ENCODE measurements around the gene ZSCAN20.

The ZSCAN20 gene

GRCh38 chr1:33472269-33472980 lies at the start of gene ZSCAN20:
Gene ZSCAN20 (plus strand): TSS chr1:33472645. CDS start chr1:33479289, 6,644 bp downstream.
- peak; percentile 92 for DNase-seq

- no peak for DNase-seq
These were observed 48.2 kb upstream of the ZSCAN20 start for GRCh38 chr1:33424205-33424604.

GRCh38 chr1:33424610-33425009 lies 47.8 kb upstream of the ZSCAN20 start:
- no peak for DNase-seq

DNA sequence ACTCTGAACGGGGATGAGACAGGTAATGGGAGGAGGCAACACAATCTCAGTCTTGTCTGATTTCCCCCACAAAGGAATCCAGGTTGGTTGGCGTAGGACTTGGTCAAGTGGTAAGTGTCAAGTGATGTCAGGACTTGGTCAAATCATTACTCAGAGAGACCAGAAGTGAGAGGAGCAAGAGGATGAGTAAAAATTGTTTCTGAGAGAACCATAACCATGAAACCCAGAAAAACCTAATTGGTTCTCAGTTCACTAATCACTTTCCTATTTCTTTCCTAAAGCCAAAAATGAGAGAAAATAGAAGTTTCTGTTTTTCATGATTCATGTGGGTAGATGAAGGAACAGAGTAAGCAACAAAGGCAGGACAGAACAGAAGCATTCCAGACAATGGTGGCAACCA lies 46.5 kb upstream of the ZSCAN20 start:
- no peak for DNase-seq

DNA sequence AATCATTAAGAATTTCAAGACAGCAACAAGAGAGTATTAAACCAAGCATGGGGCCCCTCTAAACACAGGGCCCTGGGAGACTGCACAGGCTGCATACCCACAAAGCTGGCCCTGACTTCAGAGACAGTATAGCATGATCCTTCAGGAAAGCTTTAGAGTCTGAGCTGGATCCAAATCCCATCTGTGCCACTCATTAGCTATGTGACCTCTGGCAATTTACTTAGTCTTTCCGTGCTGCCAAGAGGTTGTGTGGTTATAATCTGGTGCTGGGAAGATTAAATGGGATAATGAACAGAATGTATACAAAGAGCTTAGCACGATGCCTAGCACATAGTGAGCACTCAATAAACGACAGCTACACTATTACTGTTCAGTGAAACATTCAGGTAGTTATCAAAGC lies 45.5 kb upstream of the ZSCAN20 start:
- no peak for DNase-seq

DNA sequence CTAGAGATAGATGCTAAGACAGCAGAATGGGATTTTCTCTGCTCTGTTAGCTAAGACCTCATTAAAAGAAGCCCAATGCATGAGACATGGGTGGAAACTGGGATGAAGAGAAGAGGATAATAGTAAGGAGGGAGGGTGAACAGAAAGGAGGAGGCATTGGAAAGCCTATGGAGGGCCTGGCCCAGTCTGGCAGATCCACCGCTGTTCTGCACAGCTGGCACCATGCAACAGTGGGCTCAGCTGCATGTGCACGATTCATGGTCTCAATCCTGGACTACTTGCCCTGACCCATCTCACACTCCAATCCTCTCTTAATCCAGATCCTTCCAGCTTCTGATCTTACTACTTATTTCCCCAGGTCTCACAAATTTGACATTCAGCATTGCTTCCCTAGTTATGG lies 43.8 kb upstream of the ZSCAN20 start:
- no peak for DNase-seq

GRCh38 chr1:33429332-33429731 lies 43.1 kb upstream of the ZSCAN20 start:
- no peak for DNase-seq

DNA sequence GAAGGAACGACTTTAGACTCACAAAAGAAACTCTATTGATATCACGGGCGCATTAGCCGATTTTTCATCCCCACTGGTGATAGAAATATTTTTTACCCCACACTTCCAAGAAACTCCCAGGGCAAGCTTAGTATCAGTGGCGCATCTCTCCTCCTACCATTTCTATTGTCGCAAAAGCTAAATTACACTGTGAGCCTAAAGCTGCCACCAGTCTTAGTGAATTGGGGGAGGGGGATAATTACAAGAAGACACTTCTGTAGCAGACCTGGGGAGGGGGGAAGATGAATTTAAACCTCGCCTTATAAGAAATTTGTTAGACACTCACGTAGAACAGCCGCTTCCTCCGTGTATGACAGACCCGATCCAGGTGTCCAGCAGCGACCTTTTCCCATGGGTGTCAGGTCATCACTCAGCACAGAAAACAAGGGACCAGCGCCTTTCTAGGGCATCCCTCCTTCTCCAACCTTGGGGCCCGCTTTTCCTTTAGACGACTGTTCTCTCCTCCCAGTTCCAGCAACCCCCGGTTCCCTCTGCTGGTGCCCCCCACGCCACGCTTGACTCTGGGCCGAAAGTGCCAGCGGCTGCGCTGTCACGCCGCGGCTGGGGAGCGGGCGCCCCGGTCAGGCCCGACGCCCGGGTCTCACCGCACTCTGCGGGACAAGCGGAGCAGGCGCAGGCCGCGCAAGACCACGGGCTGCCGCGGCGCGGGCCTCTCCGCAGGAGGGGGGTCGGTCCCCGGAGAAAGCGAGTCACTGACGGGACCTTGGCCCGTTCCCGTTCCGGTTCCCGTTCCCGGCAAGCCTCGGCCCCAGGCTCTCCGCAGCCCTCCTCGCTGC lies 42.4 kb upstream of the ZSCAN20 start:
- no peak for DNase-seq

GRCh38 chr1:33430692-33431593 lies 41.5 kb upstream of the ZSCAN20 start, which contains the start of gene PHC2:
Gene PHC2 (minus strand): TSS chr1:33431095. CDS start chr1:33375539, 55,556 bp downstream.
- DNase-seq = peak; percentile 94

DNA sequence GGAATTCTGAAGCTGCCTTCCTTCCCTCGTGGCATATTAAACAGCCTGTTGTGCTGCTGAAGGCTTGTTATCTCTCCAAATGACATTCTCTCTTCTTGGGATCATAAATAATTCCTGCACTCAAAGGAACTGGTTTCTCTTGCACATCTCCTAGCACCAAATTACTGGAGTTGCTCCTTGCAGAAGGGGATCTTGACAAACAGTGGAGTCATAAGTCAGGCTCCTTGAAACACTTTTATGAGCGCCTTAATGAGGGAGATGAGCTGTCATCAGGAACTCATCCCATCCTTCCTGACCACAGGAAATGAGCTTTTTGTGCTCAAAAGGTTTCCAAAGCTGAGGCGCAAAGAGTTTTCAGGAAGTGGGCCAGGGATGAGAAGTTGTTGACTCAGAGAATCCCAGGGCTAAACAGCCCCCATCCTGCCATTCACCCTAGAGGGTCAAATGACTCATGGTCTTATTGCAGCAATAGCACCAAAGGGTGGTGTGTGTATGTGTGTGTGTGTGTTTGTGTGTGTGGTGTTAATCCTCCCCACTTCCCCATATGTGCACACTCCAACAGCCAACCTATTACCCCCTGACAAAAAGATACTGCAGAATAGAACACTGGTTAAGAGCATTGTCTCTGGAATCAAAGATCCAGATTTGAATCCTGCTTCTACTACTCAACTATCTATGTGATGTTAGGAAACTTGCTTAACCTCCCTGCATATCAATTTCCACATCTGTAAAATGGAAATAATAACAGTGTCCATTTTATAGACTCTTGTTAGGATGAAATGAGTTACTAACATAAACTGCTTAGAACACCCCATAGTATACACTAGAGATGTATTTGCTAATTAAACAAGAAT lies 38.7 kb upstream of the ZSCAN20 start:
- DNase-seq = no peak

DNA sequence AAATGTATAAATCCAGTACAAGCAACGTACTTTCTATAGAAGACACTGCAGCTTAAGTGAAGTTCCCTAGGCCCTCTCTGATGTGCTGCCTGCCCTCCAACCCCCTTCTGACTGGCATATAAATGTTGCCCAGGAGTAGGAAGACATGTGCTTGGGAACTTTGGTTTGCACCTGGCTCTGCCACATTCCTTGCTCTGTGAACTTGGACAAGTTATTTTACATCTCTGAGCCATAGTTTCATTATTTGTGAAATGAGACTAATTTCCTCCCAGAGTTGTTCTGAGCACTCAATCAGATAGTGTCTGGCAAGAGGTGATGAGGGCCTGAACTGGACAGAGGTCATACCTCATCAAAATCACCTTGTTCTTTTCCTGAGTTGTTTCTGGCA lies 38.1 kb upstream of the ZSCAN20 start:
- DNase-seq = no peak

DNA sequence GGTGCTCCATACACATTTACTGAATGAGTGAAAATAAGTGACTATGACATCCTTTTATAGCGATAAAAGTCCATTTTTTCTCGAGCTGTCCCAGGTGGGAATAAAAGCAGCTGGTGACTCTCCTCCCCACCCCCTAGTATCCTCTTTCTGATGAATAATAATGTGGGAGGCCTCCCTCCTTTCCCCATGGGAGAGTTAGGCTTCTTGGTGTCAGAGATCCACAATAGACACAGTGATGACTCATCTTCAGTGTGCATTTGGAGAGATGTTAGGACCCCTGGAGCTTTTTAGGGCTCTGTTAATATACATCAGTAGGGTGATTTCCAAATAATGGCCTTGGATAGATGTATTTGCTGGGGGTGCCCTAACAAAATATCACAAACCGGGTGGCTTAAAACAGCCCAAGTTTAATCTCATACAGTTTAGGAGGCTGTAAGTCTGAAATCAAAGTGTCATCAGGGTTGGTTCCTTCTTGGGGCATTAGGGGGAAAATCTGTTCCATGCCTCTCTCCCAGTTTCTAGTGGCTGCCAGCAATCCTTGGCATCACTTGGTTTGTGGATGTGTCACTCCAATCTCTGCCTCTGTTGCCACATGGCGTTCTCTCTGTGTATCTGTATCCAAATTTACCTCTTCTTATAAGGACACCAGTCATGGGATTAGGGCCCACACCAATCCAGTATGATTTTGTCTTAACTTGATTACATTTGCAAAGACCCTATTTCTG lies 37.2 kb upstream of the ZSCAN20 start:
- DNase-seq = no peak

- no peak for DNase-seq
These were observed 35.7 kb upstream of the ZSCAN20 start for GRCh38 chr1:33436557-33437285.

GRCh38 chr1:33438364-33439160 lies 33.9 kb upstream of the ZSCAN20 start:
- DNase-seq = no peak

DNA sequence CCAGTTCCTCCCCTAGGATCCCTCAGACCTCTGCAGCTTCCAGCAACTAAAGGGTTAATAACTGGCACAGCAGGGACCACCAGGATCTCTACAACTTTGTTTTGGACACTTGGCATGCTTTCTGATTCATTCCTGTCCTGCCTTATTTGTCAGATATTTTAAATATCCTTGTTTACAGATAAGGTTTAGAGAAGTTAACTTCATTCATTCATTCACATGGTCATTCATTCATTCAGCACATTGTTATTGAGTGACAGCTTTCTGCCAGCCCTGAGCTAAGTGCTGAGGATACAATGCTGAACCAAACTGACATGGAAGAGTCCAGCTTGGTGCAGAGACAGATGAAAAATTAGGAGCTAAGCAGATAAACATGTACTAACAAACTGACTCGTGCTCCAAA lies 32.8 kb upstream of the ZSCAN20 start:
- DNase-seq = no peak

GRCh38 chr1:33441088-33441745 lies 31.2 kb upstream of the ZSCAN20 start:
- DNase-seq = no peak

DNA sequence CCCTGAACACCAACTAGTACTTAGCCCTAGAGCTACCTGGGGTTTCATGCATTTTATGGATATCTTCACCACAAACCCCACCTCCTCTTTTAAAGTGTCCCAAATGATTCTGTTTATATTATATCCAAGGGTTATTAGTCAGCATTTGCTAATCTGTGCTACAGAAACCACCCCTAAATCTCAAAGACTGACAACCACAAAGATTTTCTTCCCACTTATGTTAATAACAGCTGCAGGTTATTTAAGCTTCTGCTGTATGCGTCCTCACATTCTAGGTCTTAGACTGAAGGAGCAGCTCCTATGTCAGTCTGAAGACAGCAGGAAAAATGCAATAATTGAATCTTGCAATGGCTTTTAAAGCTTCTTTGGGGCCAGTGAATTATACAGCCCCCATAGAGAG lies 30.3 kb upstream of the ZSCAN20 start:
- no peak for DNase-seq

DNA sequence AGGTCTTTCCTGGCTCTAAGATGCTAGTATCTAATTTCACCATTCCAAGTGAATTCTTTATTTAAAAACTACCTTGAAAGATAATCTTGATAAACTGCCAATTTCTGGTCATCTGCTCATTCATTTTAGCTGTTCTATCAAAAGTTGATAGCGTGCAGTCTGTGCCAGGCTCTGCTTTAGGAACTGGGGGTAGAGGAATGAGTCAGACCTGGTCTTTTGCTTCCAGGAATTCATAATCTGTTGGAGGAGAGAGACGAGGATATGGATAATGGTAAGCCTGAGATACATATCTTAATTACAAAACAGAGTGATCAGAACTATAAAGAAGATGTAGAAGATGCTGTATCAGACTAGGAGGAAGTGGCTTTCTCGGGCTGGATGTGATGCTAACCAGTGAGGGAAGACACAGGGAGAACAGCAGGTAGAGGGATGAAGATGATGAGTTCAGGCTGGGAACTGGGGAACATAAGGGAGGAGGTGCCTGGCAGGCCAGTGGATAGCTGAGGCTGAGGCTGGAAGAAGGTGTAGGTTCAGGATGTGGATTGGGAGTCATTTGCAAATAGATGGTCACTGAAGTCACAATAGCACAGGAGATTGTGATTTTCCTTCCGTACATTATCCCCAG lies 29.3 kb upstream of the ZSCAN20 start:
- DNase-seq = no peak

DNA sequence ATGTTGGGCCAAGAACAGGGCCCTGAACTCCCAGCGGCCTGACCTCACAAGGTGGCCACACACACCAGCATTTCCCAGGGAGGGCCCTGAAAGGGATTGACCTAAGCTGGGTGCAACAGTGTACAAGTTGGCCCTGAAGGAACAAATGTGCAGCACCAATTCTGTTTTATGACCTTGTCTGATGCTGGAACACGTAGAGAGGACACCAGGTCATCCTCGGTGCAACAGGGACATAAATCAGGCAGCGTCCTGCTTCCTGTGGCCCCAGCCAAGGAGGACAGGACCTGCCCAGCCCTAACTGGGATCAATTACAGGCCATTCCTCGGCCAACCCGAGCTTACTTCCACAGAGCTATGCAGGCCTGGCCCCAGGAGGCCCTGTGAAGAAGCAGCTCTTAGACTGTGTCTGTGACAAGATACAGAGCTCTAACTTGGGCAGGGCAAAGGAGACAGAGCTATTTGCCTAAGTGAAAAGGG lies 28.7 kb upstream of the ZSCAN20 start:
- no peak for DNase-seq

Data from stimulated activated CD8-positive, alpha-beta memory T cell treated with anti-CD3 and anti-CD28 coated beads, Interleukin-4, amount 100 ng/mL, for 48 hours (primary cell).